Measurements from ENCODE around the gene METTL25B.

The METTL25B gene

DNA sequence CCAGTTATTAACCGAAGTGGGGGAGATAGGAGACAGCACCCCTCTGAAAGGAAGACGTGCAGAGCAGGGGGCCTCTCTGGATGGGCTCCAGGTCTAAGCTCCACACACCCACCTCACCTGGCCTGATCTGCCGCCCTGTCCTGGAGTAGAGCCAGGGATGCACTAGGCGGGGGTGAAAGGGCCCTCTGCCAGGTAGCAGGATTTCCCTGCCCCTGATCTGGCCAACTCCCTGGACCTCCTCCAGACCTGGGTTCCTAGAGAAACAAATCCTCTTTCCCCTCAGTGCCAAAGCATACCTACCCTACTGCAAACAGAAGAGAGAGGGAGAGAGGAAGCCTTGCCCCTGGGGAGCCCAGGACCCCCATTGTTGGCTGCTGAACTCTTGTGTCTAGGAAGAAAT is 24.9 kb upstream of the METTL25B start:
- DNase-seq = no peak

DNA sequence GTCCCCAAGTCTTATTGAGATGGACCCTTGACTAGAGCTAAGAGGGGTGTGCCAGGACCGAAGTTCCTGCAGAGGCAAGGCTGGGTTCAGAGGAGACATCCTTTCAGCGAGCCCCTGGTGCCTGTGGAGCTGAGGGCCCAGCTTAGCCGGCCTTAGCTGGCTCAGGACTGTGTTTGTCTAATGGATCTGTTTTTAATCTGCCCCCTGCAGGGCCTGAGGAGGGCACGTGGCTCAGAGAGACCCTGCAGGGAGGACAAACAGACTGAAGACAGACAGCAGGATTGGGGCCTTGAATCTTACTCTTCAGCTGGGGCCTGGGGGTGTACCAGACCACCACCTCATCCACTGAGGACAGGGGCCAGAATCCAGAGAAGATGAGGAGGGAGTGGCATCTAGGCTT is 24.5 kb upstream of the METTL25B start:
- no peak for DNase-seq

DNA sequence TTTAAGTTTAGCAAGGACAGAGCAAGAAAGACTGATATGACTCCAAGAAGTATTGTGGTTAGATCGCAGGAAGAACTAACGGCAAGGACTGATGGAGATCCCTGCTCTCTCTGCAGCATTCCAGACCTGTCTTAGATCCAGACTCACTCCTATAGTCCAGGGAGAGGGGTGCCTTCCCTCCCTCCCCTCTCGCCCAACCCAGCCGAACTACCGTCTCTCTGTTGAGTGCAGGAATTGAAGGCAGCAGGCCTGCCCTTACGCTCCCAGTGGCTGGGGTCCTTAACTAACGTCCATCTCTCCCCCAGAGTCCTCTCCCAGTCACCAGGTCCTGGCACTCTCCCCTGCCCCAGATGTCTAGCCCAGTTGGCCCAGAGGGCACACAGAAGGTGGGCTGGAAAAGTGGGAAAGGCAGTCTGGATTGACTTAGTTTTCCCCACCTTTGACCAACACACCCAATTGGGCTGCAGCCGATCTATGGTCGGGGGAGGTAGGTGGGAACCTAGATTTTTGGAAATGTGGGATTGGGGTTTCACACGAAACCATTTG is 24.0 kb upstream of the METTL25B start:
- DNase-seq = no peak

DNA sequence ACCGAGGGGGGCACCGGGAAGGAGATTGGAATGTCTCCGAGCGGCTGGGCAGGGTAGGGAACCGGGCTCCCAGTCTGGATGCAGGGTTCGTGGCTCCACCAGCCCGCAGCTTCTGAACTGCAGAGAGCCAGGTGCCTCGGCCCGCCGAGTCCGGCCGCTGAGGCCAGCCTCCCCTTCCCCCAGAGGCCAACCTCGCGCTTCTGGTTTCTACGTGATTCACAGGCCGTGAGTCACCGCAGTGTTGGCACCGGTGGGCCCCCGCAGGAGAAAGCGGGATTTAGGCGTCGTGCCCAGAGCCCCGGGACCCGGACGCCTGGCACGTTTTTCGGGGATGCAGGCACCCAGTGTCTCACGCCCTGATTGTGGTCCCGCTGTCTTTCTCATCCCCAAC is 23.3 kb upstream of the METTL25B start:
- DNase-seq = peak; percentile 77 to 81 (median 78)

DNA sequence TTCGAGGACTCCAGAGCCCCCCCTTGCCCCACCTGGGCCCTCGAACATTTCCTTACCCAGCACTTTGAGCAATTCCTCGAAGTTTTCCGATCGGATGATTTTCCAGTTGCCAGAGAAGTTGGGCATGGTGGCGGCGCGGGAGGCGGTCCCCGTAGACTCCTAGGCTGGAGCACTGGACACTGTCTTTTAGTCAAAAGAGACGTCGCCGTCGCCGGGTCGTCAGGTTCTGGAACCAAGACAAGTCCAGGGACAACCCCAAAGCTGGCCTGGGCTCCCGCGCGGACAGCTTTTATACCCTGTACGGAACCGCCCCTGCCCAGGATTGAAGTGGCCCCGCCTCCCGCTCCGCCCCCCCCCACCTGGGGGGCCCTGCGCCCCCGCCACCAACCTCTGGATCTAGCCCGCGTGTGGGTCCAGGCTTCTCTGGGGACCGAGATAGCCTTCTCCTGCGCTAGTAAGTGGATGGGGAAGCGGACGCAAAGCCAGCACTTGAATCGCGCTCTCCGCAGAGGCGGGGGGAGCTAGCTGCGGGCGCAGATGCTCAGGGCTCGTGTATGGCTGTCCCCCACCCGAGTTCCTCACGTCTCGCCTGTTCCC is 22.9 kb upstream of the METTL25B start, which contains the start of gene CRABP2:
Gene CRABP2, minus strand, starts transcription at position 263 of the 597 bp plus-strand sequence. Its CDS starts 137 bp downstream, at position 126.
- peak; percentile 37 to 55 (median 47) for DNase-seq

DNA sequence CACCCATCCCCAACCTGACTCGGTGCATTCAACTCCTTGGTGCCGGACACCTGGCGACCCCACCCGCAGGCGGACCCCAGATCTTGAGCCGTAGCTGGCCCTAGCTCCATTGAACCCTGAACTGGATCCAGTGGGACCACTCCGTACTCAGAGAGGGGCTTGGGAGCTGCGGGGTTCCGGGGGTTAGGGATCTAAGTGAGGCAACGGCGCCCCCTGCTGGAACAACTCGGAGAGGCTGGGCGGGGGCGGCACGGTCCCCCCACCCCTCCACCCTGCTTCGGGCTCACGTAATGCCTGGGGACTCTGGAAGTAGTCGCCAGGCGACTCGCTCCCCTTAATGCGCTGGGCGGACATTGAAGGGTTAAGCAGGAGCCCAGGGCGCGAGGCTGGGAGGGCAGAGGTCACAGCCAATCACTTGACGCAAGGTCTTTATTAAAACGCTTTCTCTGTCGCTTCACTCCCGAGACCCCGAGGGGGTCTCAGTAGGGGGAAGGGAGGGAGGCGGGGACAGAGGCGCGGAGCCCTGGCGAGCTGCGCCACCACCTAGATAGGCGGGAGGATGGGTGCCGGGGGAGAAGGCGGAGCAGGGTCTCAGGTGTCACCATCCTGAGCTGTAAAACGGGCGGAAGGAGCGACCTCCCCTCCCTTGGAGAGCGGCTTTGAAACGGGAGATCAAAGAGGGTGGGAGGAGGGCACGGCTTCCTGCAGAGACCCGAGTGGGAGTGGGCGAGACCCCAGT is 22.2 kb upstream of the METTL25B start:
- peak; percentile 69 to 90 (median 76) for DNase-seq

DNA sequence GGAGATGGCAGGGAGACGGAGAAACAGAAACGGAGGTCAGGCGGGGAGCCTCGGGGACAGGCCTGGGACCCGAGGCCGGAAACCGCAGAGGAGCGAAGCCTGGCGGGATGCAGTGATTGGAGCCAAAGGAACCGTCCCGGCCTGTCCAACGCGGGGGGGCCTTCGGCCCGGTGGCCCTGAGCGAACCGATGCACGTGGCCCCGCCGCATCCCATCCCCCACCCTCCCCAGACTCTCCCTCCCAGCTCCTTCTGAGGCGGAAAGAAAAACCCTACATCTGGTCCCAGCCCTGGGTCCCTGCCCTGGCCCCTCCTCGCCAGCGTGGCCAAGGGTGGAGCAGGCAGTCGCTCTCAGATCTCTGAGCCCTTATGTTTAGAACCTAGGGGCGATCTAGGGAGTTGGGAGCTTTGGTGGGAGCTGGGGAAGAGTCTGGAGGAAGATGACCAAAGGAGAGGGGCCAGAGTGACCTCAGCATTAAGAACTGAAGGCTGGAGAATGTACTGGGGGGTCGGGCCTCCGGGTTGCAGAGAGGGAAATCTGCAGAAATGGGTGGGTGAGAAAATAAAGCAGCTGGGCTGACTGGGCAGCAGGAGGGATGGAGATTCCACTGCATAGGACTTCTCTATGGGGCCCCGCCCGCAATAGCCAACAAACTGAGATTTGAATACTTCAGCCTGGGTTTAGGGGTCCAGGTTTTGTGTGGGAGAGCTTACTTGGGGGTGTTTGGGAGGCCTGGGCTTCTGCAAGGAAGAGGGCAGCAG is 21.4 kb upstream of the METTL25B start:
- DNase-seq = no peak

DNA sequence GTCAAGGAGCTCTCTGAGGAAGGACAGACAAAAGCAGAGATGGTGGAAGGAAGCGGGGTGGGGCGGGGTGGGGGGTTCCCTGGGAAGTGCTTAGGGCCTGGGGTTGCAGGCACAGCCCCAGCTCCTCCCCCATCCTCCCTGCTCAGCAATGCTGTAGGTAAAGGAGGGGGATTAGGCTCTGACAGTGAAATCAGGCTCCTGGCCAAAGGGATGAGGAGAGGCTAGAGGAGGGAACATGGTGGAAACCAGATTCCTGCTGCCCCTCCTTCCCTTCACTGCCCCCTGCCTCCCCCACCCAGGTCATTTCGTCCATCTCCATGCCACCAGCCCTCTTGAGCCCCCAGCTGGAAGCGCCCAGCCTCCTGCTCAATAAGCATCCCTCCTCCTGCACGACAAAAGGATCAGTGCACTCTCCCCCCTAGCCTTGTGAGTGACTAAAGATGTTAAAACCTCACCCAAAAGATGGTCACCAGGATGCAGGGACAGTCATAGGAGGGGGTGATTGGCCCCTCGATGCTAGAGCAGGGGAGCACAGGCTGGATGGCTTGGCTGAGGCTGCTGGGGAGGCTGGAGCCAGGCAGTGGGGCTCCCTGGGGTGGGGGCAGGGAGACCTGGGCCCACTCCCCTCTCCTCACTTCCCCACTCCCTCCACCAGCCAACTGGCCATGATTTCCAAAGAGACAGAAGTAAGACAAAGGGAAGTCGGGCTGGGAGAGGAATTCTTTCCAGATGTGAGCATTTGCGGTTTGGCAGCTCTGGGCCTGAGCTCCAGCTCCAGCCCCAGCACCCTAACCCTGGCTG is 20.7 kb upstream of the METTL25B start:
- no peak for DNase-seq

DNA sequence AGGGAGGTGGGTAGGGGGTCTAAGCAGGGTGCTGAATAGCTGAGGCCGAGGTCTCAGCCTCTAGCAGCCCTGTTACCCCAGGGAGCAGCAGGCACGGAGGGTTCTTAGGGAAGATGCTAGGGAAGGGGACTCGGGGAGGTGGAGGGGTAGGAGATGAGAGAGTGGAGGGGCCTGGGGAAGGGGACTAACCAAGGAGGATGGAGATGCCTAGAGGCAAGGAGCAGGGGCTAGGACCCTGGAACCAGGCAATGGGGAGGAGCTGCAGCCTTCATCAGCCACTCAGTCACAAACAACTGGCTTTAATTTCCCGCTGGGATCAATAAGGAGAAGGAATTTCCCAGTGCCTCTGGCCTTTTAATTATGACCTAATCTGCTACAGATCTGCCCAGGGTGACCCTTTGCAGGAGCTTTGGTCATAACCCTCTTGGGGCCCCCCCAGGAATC is 20.0 kb upstream of the METTL25B start:
- no peak for DNase-seq

DNA sequence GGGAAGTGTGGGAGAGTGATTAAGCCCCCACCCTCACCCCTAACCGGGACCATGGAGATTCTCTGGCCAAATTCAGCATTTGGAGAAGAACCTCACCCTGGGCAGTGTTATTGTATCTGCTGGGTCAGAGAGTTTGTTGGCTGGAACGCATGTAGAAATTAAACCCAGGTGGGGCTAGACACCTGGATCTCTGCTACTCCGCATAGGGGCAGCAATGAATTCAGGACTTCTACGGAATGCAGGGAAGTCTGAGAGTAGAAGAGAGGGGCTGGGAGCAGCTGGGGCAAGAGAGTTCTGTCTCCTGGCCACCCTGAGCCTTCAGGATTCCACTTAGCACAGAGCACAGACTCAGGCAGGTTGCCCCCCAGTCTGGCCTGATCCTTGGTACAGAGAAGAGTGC is 19.2 kb upstream of the METTL25B start:
- DNase-seq = no peak

DNA sequence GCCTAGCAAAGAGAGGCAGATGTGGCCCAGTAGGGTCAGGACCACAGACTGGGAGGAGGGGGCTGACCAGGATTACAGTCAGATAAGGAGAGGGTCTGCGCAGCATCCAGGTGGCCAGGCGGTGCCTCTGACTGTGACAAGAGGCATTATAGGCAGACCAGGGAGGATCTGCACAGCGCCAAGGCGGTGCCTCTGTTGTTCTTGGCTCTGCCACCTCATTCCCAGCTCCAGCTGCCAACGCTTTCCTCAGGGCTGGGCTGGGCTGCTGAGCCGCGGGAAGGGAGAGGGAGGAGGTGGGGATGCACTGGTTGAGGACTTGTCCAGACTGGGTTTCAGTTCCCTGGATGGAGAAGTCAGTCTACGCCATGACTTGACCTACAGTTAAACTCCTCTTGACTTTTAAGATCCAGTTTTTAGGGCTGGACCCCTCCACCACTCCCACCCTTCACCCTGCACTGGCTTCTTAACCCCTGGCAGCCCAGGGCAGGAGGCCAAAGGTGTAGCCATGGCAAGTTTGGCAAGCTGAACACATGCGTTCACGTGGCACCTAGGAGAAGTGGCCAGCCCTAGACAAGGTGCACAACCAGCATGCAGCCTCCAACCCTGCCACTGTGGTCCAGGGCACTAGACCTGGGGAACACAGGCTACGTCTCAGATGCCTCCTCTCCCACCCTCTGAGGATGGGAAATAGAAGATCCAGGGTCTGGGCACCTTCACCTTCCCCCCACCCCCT is 18.3 kb upstream of the METTL25B start:
- DNase-seq = no peak

DNA sequence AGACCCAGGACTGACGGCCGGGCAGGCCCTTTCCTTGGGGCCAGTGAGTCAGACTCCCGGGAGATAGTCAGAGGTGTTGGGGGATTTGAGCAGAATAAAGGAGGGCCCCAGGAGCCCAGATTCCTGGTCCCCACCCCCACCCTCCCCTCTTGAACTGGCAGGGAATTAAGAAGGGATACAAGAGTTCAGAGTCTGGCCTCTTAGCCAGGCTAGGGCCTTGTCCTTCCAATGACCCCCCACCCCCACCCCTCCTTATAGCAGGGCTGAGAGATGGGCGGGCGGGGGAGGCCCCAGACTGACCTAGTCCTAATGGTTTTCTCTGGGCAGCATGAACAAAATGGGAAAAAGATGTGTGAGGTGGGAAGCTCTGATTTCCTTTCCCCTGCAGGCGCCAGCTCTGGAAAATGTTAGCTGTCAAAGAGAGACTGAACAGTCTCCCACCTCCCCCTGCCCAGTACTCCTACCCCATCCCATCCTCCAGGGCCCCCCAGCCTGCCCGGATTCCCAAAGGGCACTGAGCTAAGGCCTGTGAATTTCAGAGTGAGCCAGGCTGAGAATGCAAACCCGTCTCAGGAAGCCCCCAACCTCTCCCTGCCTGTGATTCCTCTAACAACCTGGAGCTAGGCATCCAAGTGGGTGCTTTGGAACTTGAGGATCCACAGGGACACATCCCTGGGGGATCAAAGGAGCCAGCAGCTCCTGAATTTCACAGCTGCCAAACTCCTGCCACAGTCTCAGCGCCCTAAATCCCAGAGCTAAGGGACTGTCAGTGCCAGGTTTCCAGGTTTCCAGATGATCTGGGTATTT is 17.1 kb upstream of the METTL25B start:
- no peak for DNase-seq

DNA sequence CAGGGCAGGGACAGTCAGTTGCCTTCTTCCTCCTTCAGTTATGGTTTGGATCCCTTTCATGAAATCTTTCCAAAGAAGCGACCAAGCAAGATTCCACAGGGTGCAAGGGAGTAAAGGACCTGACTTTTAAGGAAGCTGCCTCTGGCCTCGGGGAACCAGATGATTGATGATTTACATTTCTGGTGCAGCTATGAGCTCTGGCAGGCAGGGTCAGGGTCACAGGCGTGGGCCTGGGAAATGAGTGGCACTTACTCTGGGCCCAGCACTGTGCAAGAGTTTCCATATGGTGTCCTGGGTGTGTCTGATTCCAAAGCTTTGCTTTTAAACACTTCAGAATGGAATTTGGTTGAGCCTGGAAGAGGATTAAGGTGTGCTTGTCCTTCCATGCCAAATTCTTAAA is 15.6 kb upstream of the METTL25B start:
- DNase-seq = no peak

DNA sequence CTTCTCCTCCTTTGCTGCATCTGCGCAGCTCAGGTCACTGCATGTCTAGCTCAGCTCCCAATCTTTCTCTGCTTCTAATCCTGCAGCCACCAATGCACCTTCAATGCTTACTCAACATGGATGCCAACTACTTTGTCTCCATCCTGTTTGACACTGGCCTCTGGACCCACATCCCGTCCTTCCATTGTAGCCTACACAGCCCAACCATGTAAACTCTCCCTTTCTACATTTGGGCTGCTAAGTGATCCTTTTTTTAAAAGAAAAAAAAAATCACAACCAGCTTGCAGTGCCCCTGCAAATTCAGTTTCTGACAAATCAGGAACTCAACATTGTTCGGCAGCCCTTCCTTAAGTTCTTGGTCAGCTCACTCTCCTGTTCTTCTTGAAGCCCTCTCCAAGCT is 13.4 kb upstream of the METTL25B start:
- DNase-seq = no peak

DNA sequence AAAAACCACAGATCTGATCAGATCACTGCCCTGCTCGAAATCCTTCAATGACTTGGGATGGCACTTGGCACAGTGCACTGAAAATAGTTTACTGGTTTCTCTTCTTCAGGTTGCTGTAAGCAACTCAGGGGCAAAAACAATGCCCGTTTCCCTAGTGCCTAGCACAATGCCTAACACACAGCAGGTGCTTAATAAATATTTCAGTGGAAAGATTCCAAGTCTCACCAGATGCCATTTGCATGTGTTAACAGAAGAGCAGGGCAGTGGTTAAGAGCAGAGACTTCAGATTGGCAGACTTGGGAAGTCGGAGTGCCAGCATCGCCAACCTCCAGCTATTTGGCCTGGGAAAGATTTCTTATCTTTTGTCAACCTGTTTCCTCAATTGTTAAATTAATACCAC is 10.9 kb upstream of the METTL25B start:
- no peak for DNase-seq

DNA sequence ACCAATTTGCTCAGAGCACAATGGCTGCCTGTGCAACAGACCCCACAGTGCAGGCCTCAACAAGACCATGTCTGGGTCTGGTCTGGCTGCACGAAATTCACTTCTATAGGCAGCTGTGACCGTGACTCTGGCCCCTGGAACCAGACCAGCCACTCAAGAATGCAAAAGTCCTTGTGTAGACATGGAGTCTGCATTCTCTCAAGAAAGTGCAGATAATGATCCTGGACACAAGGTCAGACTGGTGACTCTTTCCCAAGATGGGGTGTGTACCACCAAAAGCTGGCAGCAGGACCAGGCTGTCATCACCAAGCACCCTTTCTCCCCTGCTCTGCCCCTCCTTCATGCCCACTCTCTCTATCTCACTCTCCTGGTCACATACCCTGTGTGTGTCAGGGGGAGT is 7.1 kb upstream of the METTL25B start:
- DNase-seq = no peak

DNA sequence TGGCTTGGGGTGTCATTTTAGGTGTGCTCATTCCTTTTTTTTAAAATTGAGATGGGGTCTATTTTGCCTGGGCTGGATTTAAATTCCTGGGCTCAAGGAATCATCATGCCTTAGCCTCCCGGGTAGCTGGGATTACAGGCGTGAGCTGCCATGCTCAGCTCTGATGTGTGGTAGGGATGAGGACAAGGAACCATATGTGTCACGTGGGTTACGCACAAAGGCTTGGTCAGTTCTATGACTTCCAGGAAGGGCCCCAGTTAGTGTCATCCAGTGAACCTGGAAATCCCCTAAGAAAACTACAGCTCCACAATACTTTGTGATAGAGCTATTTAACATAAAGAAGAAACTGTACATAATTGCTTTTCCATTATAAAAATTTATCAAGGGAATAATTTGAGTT is 6.7 kb upstream of the METTL25B start:
- peak; percentile 50 to 65 (median 53) for DNase-seq

DNA sequence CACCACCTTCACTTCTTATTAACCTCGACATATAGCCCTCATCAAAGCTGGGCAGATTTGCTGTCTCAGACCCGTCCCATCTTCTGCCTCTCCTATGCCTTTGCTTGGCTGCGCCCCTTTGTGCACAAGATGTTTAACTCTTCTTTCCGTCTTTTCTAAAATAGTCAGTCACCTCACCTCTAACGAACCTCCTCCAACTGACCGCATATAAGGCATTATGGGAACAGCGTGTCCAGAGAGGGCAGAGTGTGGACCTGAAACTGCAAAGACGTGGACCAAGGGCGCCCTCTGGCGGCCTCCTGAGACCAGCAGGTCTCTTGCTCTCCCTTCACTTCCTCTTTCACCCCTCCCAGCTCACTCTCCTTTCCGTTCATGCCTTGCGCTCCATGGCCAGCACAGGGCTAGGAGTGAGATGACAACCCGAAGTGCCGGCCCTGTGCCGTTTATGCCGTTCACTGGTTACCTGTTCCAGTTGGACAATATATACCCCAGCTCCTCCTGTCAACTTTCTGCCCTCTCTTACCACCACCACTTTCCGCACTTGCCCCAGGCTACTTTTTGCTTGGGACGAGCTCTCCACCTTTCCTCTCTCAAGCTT is 2.5 kb upstream of the METTL25B start:
- peak; percentile 92 to 96 (median 93) for DNase-seq

DNA sequence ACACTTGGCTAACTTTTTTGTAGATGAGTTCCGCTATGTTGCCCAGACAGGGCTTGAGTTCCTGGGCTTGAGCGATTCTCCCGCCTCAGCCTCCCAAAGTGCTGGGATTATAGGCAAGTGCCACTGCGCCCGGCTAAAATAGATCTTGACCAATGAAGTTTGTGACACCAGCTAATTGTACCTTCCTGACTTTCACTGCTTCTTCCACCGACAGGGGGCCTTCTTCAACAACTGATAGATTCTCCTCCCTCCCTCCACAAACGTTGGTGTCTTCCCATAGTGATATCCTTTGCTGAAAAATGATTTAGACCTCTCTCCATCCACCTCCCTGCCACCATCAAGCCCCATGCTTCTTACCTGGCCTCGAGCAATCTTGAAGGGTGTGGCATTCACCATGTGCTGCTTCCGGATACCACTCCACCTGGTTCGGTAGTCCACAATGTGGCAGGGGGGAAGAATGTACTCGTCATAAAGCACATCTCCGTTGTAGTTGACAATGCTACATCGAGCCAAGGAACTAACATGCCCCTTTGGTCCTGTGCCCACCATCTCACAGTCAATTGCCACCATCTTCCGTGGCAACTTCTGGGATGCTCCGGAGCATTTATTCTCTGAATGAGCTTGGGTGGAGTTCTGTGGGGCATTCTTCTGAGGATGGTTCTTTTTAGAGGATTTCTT is 1.6 kb upstream of the METTL25B start:
- DNase-seq = peak; percentile 80 to 82 (median 80)

DNA sequence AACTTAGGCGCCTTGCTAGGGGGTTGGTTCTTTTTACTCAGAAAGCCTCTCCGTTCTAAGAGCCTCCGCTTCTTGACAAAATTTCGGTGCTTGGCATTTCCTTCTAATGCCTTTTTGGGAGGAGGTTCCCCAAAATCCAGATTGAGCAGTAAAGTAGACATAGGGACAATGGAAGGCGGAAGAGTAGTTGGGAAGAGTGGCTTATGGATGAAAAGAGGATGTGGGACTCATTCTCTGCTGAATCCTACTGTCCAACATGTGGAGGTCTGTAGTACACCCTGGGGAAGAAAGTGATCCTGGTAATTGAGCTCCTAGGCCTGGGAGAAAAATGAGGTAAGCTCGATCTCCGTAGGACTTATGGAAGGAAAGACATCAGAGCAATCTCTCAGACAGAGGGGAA is 777 bp upstream of the METTL25B start:
- no peak for DNase-seq
